ENCODE results near the gene LRRC4.

DNA sequence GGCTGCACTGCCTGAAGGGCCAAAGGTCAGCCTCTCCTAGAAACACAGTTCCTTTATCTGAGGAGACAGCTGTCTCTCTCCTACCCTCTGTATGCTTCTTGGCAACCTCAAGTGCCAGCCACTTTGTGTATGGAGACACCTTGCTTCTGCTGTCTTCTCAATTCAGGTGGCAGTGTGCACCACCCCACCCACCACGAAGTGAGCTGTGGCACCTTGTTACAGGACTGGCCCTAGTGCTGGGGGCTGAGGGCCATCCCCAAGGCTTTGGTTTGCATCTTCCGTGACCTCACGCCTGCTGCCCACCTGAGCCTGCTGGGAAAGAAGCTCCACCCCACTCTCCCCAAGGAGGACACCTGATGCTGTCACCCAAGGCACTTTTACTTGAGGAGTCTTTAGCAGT lies 47.1 kb upstream of the LRRC4 start:
- TF ChIP-seq GABPA (IDR thresholded peaks at IDR 0.05; ENCODE audit: low read depth) (no peak), POLR2AphosphoS5 (IDR thresholded peaks at IDR 0.05; ENCODE audit: low read depth, low read length) (no peak), CHD2 (IDR thresholded peaks at IDR 0.05; ENCODE audit: low read length, partially characterized antibody) (no peak), TCF12 (IDR thresholded peaks at IDR 0.05) (no peak), RAD21 (IDR thresholded peaks at IDR 0.05; ENCODE audit: low read length) (no peak)
- TF ChIP-seq, protein P1, sequence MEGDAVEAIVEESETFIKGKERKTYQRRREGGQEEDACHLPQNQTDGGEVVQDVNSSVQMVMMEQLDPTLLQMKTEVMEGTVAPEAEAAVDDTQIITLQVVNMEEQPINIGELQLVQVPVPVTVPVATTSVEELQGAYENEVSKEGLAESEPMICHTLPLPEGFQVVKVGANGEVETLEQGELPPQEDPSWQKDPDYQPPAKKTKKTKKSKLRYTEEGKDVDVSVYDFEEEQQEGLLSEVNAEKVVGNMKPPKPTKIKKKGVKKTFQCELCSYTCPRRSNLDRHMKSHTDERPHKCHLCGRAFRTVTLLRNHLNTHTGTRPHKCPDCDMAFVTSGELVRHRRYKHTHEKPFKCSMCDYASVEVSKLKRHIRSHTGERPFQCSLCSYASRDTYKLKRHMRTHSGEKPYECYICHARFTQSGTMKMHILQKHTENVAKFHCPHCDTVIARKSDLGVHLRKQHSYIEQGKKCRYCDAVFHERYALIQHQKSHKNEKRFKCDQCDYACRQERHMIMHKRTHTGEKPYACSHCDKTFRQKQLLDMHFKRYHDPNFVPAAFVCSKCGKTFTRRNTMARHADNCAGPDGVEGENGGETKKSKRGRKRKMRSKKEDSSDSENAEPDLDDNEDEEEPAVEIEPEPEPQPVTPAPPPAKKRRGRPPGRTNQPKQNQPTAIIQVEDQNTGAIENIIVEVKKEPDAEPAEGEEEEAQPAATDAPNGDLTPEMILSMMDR (IDR thresholded peaks at IDR 0.05): no peak
